Measurements from ENCODE around the gene FAM151A.
"Not testable (repeated sequence)": the region's sequence is repeated elsewhere in the genome, so short reads cannot be mapped to it uniquely, and the experiment has no call there.

FAM151A gene

DNA sequence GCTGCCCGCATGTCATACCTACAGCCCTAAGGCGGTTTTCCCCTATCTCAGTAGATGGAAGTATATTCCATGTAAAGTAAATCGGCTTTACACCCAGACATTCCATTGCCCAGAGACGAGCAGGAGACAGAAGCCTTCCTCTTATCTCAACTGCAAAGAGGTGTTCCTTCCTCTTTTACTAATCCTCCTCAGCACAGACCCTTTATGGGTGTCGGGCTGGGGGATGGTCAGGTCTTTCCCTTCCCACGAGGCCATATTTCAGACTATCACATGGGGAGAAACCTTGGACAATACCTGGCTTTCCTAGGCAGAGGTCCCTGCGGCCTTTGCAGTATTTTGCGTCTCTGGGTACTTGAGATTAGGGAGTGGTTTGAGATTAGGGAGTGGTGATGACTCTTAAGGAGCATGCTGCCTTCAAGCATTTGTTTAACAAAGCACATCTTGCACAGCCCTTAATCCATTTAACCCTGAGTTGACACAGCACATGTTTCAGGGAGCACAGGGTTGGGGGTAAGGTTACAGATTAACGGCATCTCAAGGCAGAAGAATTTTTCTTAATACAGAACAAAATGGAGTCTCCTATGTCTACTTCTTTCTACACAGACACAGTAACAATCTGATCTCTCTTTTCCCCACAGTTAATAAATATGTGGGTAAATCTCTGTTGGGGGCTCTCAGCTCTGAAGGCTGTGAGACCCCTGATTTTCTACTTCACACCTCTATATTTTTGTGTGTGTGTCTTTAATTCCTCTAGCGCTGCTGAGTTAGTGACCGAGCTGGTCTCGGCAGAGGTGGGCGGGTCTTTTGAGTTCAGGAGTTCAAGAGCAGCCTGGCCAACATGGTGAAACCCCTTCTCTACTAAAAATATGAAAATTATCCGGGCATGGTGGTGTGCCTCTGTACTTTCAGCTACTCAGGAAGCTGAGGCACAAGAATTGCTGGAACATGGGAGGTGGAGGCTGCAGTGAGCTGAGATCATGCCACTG lies 13.4 kb upstream of the FAM151A start:
- not testable (repeated sequence) for DNase-seq

DNA sequence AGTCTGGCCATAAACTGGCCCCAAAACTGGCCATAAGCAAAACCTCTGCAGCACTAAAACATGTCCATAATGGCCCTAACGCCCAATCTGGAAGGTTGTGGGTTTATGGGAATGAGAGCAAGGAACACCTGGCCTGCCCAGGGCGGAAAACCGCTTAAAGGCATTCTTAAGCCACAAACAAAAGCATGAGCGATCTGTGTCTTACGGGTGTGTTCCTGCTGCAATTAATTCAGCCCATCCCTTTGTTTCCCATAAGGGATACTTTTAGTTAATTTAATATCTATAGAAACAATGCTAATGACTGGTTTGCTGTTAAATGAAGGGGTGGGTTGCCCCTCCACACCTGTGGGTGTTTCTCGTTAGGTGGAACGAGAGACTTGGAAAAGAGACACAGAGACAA lies 12.5 kb upstream of the FAM151A start:
- not testable (repeated sequence) for DNase-seq

DNA sequence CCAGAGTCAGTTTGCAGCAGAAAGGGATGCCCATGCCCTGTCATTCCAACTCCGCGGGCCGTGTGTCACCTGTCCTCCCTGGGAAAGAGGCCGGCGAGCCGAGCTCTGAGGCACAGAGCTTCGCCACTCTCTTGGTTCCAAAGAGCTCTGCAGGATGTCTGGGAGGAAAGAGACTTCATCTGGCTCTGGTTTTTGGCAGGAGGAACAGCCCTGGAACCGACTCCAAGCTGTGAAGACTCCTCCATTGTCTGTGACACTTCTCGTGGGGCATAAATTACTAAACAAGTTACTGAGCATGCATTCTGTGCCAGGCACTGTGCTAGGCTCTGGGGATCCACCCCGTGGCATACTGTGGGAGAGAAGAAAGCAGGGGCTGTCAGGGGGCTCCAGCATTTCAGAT lies 3.9 kb upstream of the FAM151A start:
- DNase-seq: no peak

DNA sequence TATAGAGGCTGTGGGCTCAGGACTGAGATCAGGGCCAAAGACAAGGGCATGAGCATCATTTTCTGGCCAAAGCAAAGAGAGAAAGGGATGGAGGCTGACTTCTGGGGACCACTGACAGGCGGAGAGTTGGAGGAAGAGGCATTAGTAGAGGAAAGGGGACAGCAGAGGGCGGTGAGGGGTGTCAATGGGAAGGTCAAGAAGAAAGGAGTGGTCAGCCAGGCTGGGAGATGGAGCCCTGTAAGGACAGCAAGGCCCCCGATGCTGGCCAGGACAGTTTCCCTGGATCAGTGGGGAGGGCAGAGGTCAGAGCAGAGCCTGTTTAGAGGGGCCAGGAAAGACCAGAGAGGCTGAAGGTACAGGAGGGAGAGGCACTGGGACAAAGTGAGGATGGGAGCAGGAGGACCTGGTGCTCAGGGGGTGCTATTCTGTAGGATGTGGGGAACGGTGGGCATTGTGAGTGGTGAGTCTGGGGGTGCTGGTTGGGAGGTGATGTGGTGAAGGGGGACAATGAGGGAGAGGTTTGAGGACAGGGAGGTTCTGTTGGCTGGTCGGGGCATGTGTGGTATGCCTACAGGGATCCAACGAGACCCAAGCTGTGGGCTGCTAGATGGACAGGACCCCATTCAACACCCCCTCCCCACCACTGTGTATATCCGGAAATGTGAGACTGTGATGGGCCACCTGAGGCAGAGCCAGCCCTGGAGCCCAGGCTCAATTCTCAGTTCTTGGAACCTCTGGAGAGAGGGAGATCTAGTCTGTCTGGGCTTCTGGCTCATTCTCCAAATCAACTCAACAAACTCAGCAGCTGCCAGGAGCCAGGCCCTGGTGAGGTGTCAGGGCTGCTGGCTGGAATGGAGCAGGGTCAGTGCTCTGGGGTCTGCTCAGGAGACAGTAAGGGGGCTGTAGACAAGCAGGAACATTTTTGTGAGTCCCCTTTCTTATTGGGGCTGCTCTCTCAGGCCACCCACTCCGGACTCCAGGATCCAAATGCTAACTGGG lies 1.4 kb upstream of the FAM151A start:
- no peak for DNase-seq

DNA sequence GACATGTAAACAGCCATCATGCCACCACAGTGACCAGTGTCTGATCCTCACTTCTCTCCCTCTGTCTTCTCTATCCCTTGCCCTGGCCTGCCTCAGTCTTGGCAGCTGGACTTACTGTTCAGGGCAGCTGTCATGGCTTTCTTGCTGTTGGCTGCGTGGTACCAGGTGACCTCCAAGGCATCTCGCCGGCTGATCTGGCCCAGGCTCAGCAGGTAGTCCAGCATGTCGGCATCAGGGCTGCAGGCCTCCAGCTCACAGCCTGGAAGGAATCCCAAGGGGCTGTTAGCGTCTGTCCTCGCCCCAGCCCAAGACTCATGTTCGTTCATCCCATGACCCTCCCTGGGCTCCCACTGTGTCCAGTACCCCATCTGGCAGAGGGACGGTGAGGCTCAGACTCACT lies 3.6 kb downstream of the FAM151A start:
- DNase-seq: no peak

DNA sequence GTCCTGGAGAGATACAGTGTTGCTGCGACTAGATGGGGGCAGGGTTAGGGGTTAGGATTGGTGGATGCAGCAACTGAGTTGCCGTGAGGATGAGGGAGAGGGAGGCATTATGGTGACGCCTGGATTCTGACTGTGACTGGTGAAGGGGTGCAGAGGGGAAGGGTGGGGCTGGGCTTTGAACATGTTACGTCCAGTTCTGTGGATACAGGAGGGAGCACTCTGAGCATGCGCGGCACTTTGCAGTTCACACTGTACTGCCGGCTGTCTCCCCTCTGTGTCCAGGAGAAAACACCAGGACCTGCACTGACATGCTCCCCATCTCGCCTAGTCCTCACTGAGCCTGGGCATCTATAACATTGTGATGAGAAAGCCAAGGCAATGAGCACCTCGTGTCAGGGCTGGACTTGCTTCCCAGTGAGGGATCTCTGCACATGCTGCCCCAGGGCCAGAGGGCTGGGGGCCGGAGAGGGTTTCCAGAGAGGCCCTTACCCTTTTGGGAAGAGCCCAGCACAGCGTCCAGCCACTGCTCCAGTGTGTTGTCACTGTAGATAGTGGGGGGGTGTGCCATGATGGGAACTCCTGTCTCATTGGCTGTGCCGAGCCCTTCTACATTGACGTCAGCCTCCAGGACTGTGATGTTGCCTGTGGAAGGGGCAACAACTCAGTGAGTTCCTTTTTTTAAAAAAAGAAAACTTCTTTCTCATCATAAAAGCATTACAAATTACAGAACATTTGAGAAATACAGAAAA lies 7.6 kb downstream of the FAM151A start:
- no peak for DNase-seq

DNA sequence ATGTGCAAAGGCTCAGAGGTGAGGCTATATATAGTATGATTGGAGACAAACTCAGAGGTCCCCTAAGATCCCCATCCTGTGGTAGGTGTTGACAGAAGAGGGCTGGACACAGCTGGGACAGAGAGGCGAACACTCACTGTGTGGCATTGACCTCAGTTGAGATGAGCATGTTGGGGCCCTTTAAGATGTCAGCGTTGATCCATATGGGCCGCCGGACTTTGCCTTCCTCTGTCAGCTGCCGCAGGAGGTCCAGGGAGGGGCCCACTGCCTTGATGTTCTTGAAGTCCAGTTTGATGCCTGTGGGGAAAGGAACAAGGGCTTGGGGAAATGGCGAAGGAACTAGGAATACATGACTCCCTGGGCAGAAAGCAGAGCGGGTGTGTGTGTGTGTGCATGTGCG lies 8.8 kb downstream of the FAM151A start:
- DNase-seq: no peak

DNA sequence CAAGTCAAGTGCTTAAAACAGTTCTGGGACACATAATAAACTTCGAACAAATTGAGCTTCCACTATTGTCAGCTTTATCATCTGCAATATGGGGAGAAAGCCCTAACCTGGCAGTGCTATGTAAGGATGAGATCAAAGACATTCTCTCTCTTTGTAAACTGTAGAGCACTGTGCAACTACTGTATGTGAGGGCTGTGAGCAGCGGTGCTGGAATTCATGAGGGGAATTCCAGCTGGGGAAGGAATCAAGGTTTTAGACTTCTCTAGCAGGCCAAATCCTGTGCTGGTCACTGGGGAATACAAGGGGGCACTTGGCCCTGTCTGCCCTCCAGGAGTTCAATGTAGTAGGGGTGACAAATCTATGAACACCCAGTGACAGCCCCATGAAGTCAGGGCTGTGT lies 9.3 kb downstream of the FAM151A start:
- DNase-seq: no peak

DNA sequence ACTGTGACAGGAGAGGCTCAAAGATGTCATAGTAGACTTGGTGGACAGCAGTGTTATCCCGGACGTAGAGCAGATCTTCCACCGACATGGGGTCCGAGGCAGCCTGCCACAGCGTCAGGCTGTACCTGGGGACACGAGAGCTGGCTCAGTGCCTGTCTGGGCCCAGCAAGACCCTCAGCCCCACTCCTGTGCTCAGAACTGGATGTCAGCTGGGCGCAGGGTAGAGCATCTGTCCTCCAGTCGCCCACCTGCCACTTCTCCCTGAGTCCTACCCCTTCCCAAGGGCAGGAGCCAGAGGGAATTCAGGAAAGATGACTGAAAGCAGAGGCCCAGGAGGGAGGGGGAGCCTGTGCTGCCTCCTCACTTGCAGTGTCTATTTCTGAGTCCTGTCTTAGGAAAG lies 11.7 kb downstream of the FAM151A start:
- DNase-seq: no peak

DNA sequence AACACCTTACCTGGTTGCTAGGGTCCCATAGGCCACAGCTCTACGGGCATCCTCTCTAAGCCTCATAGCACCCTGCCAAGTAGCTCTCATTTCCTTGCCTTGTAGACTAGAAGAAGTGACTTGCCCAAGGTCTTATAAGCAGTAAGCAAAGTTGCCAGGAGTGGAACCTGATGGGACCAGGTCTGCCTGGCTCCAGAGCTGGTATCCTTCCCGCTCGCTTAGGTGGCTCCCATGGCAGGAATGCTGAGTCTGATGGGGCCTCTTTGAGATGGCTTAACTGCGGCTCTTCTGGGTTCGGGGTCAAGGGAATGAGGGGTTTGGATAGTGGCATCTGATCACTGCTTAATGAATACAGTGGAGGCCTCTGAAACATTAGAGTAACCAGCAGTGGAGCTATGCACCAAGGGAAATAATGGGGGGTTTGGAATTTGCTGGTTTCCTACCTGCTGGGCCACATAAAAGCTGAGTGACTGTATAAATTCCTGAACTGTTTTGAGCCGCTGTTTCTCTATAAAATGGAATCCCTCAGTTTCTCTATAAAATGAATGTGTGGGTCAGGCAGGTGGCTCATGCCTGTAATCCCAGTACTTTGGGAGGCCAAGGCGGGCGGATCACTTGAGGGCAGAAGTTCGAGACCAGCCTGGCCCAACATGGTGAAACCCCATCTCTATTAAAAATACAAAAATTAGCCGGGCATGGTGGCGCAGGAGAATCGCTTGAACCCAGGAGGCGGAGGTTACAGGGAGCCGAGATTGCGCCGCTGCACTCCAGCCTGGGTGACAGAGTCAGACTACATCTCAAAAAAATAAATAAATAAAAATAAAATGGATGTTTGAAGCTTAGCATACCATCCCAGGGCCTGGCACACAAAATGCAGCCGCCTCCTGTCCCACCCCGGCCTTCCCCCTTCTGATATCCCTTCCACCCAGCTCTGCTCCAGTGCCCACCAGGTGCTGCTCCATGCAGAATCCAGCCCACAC lies 12.4 kb downstream of the FAM151A start:
- DNase-seq: no peak

DNA sequence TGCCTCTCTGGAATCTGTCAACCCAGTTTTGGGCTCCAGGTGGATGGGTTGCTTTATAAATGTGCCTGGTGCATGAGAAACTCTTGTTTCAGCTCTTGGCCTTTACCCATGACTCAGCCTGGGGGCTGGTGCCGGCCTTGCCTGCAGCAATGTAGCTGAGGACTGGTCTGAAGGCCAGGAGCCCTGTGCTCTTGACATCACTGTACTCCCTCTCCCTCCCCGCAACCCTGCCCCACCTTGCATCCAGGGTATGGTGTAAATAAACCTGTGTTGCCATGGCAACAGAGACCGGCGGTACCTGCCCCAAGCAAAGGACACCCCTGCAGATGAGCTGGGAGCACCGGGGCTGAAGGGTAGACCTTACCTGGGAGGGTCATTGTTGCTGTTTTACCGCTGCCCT lies 13.3 kb downstream of the FAM151A start:
- no peak for DNase-seq

DNA sequence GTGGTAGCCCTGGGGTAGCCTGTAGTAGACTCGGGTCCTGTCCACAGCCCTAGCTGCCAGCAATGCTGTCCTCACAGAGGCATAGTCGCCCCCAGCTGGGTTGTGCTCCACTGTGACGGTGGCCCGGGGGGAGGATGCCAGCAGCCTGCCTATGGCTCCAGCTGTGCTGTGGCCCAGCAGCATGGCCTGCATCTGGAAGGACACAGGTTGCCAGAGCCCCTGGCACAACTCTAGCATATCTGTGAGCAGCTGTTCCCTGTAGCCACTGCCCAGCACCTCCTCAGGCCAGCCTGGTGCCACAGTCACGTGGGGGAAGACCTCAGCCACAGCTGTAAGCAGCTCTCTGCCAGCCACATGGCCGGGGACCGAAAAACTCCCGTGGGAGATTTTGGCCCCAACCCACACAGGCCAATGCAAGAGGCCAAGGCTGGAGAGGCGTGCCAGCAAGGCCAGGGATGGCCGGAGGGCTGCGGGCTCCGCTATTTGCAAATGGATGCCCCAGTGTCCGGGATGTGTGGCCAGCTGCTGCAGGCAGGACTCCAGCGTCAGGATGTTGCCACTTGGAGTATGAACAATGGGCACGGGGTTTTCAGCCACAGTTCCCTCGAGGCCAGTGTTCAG lies 13.9 kb downstream of the FAM151A start:
- DNase-seq: no peak

DNA sequence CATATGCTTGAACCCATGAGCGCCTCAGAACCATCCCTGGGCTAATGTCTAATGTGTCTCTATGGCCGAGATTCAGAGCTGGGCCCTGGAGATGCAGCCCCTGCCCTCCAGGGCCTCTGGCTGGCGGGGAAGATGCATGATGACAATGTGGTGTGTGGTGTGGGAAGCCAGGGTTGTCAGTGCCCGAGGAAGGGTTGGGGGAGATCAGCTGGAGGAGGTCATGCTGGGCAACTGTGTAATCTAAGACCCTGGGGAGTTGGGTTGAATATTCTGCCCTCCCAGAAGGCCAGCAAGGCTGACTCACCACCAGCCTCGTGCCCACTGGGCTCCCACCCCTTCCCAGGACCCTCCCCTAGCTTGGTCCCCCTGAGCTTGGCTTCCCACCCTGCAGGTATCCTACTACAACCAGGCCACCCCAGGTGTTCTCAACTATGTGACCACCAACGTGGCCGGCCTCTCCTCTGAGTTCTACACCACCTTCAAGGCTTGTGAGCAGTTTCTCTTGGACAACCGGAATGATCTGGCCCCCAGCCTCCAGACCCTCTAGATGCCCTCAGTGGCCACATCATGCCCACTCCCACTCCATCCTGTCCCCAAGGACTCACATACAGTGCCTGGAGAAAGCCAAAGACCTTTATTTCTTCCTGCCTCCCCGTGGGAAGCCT lies 14.6 kb downstream of the FAM151A start:
- DNase-seq: no peak

DNA sequence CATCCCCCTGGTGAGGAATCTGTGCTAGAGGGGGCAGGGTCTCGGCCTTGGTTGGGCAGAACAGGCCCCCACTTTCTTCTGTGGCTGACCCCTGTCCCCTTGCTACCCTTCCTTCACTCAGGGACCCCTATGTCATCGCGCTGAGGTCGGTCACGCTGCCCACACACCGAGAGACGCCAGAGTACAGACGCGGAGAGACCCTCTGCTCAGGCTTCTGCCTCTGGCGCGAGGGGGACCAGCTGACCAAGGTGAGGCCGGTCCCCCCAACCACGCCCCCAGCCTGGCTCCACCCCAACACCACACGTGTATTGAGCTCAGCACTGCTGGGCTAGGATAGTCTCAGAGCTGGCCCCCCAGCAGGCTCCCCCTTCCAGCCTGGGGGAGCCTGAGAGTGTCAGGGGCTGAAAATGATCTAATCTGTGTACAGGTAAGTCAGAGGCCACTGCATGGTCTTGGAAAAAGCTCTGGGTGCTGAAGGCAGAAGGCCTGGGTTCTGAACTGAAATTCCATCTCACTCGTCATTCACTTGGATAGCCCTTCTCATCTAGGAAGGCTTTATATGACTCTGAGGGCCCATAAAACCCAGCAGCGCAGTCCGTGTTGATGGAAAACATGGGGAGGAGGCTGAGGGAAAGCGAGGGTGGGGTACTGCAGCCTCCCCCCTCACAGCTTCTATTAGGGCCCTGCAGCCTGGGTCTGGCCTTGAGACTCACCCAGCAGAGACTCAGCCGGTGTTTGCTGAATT lies 15.3 kb downstream of the FAM151A start:
- DNase-seq: no peak

DNA sequence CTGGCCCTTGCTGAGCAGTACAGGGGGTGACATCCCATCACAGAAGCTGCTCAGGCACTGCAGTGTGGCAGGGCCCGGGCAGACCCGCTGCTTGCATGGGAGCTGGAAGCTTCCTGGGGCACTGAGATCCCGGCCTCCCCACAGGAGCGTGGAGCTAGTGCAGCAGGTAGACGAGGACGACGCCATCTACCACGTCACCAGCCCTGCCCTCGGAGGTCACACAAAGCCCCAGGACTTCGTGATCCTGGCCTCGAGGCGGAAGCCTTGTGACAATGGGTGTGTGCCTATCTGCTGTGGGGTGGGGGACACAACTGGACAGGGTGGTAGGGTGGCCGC lies 16.4 kb downstream of the FAM151A start:
- no peak for DNase-seq

DNA sequence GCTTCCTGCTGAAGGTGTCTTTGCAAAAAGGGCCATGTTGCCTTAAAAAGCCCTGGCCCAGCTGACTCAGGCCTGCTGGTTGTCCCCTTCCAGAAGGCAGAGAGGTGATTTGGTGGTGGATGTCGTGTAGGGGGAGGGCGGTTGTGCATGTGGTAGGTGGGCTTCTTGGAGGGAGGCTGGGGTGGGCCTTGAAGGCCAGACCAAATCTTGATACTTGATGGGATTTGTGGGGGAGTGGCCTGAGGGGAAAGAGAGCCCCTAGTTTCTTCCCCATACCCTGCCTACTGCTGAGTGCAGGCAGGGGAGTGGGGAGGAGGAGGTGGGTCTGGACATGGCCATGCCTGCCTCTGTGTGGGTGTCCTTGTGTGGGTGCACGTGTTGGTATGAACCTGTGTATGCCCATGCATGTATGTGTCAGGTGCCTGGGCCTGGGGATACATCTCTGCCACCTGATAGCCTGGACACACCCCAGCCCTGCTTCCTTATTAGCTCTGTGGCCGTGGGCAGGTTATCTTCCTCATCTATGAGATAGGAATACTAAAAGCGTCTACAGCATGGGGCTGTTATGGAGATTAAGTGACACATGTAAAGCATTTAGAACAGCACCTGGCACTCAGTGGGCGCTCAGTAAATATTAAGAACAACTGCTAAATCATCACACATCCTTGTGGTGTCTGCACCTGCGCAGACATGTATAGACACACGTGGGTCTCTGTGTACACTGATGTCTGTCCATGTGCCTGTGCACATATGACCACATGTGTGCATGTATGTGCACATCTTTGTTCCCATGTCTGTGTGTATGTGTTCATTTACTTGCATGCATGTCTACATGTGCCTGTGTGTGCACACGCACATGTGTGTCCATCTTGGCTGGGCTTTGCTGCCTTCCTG lies 17.0 kb downstream of the FAM151A start:
- DNase-seq: no peak

DNA sequence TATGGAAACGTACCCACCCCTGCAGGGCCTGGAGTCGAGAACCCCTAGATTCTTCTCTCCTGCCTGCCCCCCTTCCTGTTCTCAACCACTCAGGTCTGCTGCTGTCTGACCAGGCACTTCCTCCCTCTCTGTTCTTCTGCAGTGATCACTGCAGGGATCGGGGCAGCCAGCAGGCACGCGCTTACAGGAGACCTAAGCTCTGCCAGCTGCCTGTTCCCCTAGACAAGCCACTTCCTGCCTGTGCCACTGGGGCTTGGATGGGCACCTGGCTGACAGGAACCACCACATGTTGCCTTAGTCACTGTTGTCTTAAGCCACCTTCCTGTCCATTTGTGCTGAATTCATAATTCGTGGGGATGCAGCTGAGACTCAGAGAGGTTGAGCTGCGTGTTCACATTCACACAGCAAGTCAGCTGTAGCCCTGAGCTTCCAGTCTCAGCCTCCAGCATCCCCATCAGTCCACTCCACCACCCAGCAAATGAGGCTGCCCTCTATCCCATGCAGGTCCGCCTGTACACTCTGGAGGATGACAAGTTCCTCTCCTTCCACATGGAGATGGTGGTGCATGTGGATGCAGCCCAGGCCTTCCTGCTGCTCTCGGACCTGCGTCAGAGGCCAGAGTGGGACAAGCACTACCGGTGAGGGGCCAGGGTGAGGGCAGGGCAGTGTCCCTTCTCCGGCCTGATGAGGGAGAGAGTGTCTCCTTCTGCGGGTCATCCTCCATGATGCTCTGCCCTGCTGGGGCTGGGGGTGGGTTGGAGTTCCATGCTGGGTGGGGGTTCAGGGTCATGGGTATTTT lies 18.6 kb downstream of the FAM151A start:
- DNase-seq: no peak

DNA sequence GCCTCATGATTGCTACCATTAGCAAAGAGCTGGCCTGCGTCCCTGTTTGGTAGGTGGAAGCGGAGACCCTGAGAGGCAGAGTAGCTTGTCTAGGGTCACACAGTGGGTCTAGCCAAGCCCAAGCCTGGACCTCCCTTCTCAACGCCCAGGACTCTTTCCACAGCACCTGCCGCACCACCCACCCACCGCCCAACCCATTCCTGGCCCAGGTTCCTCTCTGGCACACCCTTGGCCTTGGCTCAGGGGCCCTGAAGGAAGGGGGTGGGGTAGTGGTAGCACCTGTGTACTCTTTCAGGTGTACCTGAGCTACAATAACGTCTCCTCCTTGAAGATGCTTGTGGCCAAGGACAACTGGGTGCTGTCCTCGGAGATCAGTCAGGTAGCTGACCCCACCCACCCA lies 19.3 kb downstream of the FAM151A start:
- DNase-seq: no peak
